DND-41 (cell line): ENCODE results near the gene SLC13A2.

Experiments used
- CTCF ChIP-seq: IDR thresholded peaks from 2 replicates; pipeline ENCODE4 v1.5.1; 2012; ENCODE audit warnings: borderline replicate concordance, low read length, moderate library complexity, mild to moderate bottlenecking; ENCODE audit not compliant: poor library complexity, severe bottlenecking; ENCODE audit errors: extremely low read depth
- EZH2 ChIP-seq: IDR thresholded peaks from 3 replicates; pipeline ENCODE4 v1.6.1; 2012; ENCODE audit warnings: borderline replicate concordance, low read depth, mild to moderate bottlenecking, moderate library complexity, low read length, inconsistent platforms; ENCODE audit not compliant: severe bottlenecking

GRCh38 chr17:28425206-28425605 is 48.2 kb upstream of the SLC13A2 start:
- TF ChIP-seq CTCF (no peak), EZH2 (no peak)
